ENCODE measurements around the gene PROX1. TPM values are rescaled to one million over a fixed set of nuclear protein-coding genes. Genes with fewer than 3 reads are reported as not detected.
"Not testable (repeated sequence)": the region's sequence is repeated elsewhere in the genome, so short reads cannot be mapped to it uniquely, and the experiment has no call there.

Gene PROX1
- total RNA-seq, 2 experiments from 2014 or later: 0.09 to 0.14 TPM

DNA sequence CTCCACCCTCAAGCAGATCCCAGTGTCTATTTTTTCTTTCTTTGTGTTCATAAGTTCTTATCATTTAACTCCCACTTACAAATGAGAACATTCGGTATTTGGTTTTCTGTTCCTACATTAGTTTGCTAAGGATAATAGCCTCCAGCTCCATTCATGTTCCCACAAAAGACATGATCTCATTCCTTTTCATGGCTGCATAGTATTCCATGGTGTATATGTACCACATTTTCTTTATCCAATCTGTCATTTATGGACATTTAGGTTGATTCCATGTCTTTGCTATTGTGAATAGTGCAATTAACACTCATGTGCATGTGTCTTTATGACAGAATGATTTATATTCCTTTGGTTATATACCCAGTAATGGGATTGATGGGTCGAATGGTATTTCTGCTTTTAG lies 101.2 kb downstream of the PROX1 start:
- H3K4me1 Mint-ChIP-seq; intact Hi-C loops (cut with DNase I, micrococcal nuclease); H3K36me3 Mint-ChIP-seq (ENCODE audit: low read depth); POLR2A ChIA-PET; H3K9me3 Mint-ChIP-seq (ENCODE audit: low read depth); H3K4me3 Mint-ChIP-seq; CTCF ChIA-PET; ATAC-seq; DNase-seq; H3K27ac Mint-ChIP-seq; H3K27me3 Mint-ChIP-seq: not testable (repeated sequence)

Data from activated CD4-positive, alpha-beta T cell treated with anti-CD3 and anti-CD28 coated beads for 36 hours (primary cell).